Upper lobe of left lung (tissue), 6 donors: ENCODE data around the gene PPP2R2D. TPM values are rescaled to one million over a fixed set of nuclear protein-coding genes. Genes with fewer than 3 reads are reported as not detected.

Experiments
- ATAC-seq, 2 donors: fragments of 200-7000 bp; cut with Tn5 transposase; one replicate each; pipeline ENCODE4 v1.9.1; 2022; ENCODE audit warnings: mild to moderate bottlenecking in 2 of 2, moderate library complexity in 2 of 2; ENCODE audit not compliant: low FRiP score in 2 of 2
- DNase-seq, 2 donors: peaks; one replicate each; pipeline ENCODE4 v3.0.0-alpha.2; 2019 to 2020
- H3K27ac ChIP-seq, 4 donors: fragments of 200-600 bp; sonication (generic); one replicate each; pipeline ENCODE4 v1.5.1; 2016 to 2019
- H3K27me3 ChIP-seq, 4 donors: fragments of 200-600 bp; sonication (generic); one replicate each; pipeline ENCODE4 v1.5.1; 2017 to 2019
- H3K36me3 ChIP-seq, 4 donors: fragments of 200-600 bp; sonication (generic); one replicate each; pipeline ENCODE4 v1.5.1; 2016 to 2019
- H3K4me1 ChIP-seq, 4 donors: fragments of 200-600 bp; sonication (generic); one replicate each; pipeline ENCODE4 v1.5.1; 2018 to 2019
- H3K4me3 ChIP-seq, 4 donors: fragments of 200-600 bp; sonication (generic); one replicate each; pipeline ENCODE4 v1.5.1; 2017 to 2019; ENCODE audit warnings: mild to moderate bottlenecking in 2 of 4, moderate library complexity in 1 of 4
- H3K9me3 ChIP-seq, 4 donors: fragments of 200-600 bp; sonication (generic); one replicate each; pipeline ENCODE4 v1.5.1; 2018 to 2019
- CTCF ChIP-seq, 6 experiments: fragments of 450-650 bp in 4 of 6; fragments of 200-600 bp in 2 of 6; sonication (generic) in 2 of 6; IDR thresholded peaks; one replicate each; pipeline ENCODE4 v1.5.1; 2016 to 2019; ENCODE audit warnings: antibody characterized with exemption in 6 of 6
- EP300 ChIP-seq, 4 donors: sonication (generic); formaldehyde crosslinking; IDR thresholded peaks; one replicate each; pipeline ENCODE4 v1.5.1; 2017; ENCODE audit warnings: antibody characterized with exemption in 4 of 4, control low read depth in 2 of 4
- POLR2A ChIP-seq, 4 donors: fragments of 450-650 bp; IDR thresholded peaks; one replicate each; pipeline ENCODE4 v1.5.1; 2016 to 2017; ENCODE audit warnings: antibody characterized with exemption in 4 of 4, mild to moderate bottlenecking in 2 of 4
- POLR2AphosphoS5 ChIP-seq, 2 donors: sonication (generic); formaldehyde crosslinking; IDR thresholded peaks; one replicate each; pipeline ENCODE4 v1.5.1; 2017; ENCODE audit warnings: antibody characterized with exemption in 2 of 2
- WGBS, 2 donors: methylation state at CpG; one replicate each; pipeline ENCODE4 v1.1.5; 2017 to 2018; 5-methylcytosine and 5-hydroxymethylcytosine counted together
- total RNA-seq, 6 donors: library from RNA; depleted of rRNA in 4 of 6; stranded (reverse); fragments of >200 nt in 4 of 6; gene quantifications; one replicate each; pipeline versions ENCODE4 v1.1.0 to v1.2.1, GENCODE V29; 2016 to 2021
- donor health status: DM: no; HTN: no; CAD: no; lungs with moderate emphysema.
- donor health status: DM: no; HTN: yes; CAD: no; lungs with severe emphysema.

Gene PPP2R2D
- total RNA-seq, 6 donors from 2014 or later, result 20.5 to 60.8 (median 28.7) TPM

- 97 to 99% methylated on average over 10 of the region's 10 CpGs for WGBS, 2 donors
- peaks cover 18 to 51% (median 34%) of the 10 kb centered on the region in 4 donors for H3K4me1 ChIP-seq
- peaks cover 0 to 4% (median 1%) of the 10 kb centered on the region in 4 donors for H3K9me3 ChIP-seq
- DNase-seq, result no peak
- H3K27ac ChIP-seq, result no peak overlapping the region
- H3K36me3 ChIP-seq, result no peaks in the 10 kb centered on the region
- no peak for TF ChIP-seq POLR2AphosphoS5 (IDR thresholded peaks at IDR 0.05)
- TF ChIP-seq EP300 (IDR thresholded peaks at IDR 0.05), result no peak
- no peak for TF ChIP-seq POLR2A (IDR thresholded peaks at IDR 0.05)
- TF ChIP-seq CTCF (IDR thresholded peaks at IDR 0.05), result no peak
- ATAC-seq, result no peak
- H3K4me3 ChIP-seq, result no peak overlapping the region
- H3K27me3 ChIP-seq, result no peaks in the 10 kb centered on the region
Observed at GRCh38 chr10:131926253-131926652, 25.4 kb downstream of the PPP2R2D start.

- WGBS, 2 donors, result 93 to 94% methylated on average over 28 of the region's 28 CpGs
- H3K4me1 ChIP-seq, result peaks cover 22 to 52% (median 40%) of the 10 kb centered on the region in 4 donors
- no peak overlapping the region for H3K4me3 ChIP-seq
- no peaks in the 10 kb centered on the region for H3K27me3 ChIP-seq
- no peak overlapping the region for H3K27ac ChIP-seq
- peak in 1 of 2 donors; percentile 60 for DNase-seq
- TF ChIP-seq CTCF (IDR thresholded peaks at IDR 0.05) (no peak), POLR2A (IDR thresholded peaks at IDR 0.05) (no peak), EP300 (IDR thresholded peaks at IDR 0.05) (no peak), POLR2AphosphoS5 (IDR thresholded peaks at IDR 0.05) (no peak)
- H3K9me3 ChIP-seq, result peaks cover 0 to 4% (median 1%) of the 10 kb centered on the region in 4 donors
- no peaks in the 10 kb centered on the region for H3K36me3 ChIP-seq
- ATAC-seq, result peak in 1 of 2 donors; percentile 20
Observed at GRCh38 chr10:131926743-131927595, 26.2 kb downstream of the PPP2R2D start.

- DNase-seq (peak in 1 of 2 donors; percentile 61), ATAC-seq (no peak)
- TF ChIP-seq CTCF (IDR thresholded peaks at IDR 0.05) (no peak), POLR2AphosphoS5 (IDR thresholded peaks at IDR 0.05) (no peak), POLR2A (IDR thresholded peaks at IDR 0.05) (no peak), EP300 (IDR thresholded peaks at IDR 0.05) (no peak)
- peaks cover 0 to 4% (median 1%) of the 10 kb centered on the region in 4 donors for H3K9me3 ChIP-seq
- H3K27ac ChIP-seq, result peak overlapping the region; percentile 8 to 49 (median 22)
- H3K36me3 ChIP-seq, result no peaks in the 10 kb centered on the region
- H3K27me3 ChIP-seq, result no peaks in the 10 kb centered on the region
- H3K4me3 ChIP-seq, result no peak overlapping the region
- peaks cover 22 to 54% (median 43%) of the 10 kb centered on the region in 4 donors for H3K4me1 ChIP-seq
- 57 to 58% methylated on average over 18 of the region's 18 CpGs for WGBS, 2 donors
Observed at GRCh38 chr10:131928248-131929095, 27.7 kb downstream of the PPP2R2D start.

- ATAC-seq (peak in 1 of 2 donors; percentile 7), DNase-seq (no peak)
- Histone ChIP-seq H3K4me1 (peaks cover 22 to 54% (median 44%) of the 10 kb centered on the region in 4 donors), H3K27me3 (no peaks in the 10 kb centered on the region), H3K27ac (peak overlapping the region in 1 of 4 donors; percentile 19), H3K4me3 (no peak overlapping the region), H3K9me3 (peaks cover 0 to 4% (median 1%) of the 10 kb centered on the region in 4 donors), H3K36me3 (peaks cover 0 to under 1% (median 0%) of the 10 kb centered on the region in 4 donors)
- 81 to 89% methylated on average over 22 of the region's 23 CpGs for WGBS, 2 donors
- TF ChIP-seq CTCF (IDR thresholded peaks at IDR 0.05) (no peak), POLR2AphosphoS5 (IDR thresholded peaks at IDR 0.05) (no peak), EP300 (IDR thresholded peaks at IDR 0.05) (no peak), POLR2A (IDR thresholded peaks at IDR 0.05) (no peak)
Observed at GRCh38 chr10:131929122-131929845, 28.5 kb downstream of the PPP2R2D start.
